Type B pancreatic cell (in vitro differentiated cells): Measurements from ENCODE around the gene ANO8. TPM values are rescaled to one million over a fixed set of nuclear protein-coding genes. Genes with fewer than 3 reads are reported as not detected.

Experiments
- DNase-seq: peaks from one replicate; pipeline ENCODE4 v3.0.0; 2021; ENCODE audit warnings: mixed read lengths; ENCODE audit not compliant: unreplicated experiment; ENCODE audit errors: extremely low spot score
- H3K27ac Mint-ChIP-seq: 2 replicates; pipeline ENCODE4 v1.8.0; 2021; ENCODE audit warnings: mild to moderate bottlenecking, mixed read lengths
- H3K27me3 Mint-ChIP-seq: 2 replicates; pipeline ENCODE4 v1.8.0; 2021; ENCODE audit warnings: mixed read lengths
- H3K36me3 Mint-ChIP-seq: 2 replicates; pipeline ENCODE4 v1.8.0; 2021; ENCODE audit warnings: mixed read lengths
- H3K4me1 Mint-ChIP-seq: one replicate; pipeline ENCODE4 v1.8.0; 2021; ENCODE audit warnings: mixed read lengths; ENCODE audit not compliant: unreplicated experiment
- H3K4me3 Mint-ChIP-seq: 2 replicates; pipeline ENCODE4 v1.8.0; 2021; ENCODE audit warnings: mild to moderate bottlenecking, mixed read lengths
- H3K9me3 Mint-ChIP-seq: 2 replicates; pipeline ENCODE4 v1.8.0; 2021; ENCODE audit warnings: mixed read lengths
- total RNA-seq: library from RNA; stranded (reverse); gene quantifications from 2 replicates; pipeline ENCODE4 v1.2.1, GENCODE V29; 2021; ENCODE audit warnings: low replicate concordance
- TF ChIP-seq, protein P1 (sequence below): fragments of 200-600 bp; sonication (generic); conservative IDR thresholded peaks from 2 replicates; pipeline ENCODE4 v1.5.0; 2021; ENCODE audit warnings: antibody characterized with exemption, mild to moderate bottlenecking

The ANO8 gene
- total RNA-seq, 1 donor from 2014 or later: 38.4 TPM

DNA sequence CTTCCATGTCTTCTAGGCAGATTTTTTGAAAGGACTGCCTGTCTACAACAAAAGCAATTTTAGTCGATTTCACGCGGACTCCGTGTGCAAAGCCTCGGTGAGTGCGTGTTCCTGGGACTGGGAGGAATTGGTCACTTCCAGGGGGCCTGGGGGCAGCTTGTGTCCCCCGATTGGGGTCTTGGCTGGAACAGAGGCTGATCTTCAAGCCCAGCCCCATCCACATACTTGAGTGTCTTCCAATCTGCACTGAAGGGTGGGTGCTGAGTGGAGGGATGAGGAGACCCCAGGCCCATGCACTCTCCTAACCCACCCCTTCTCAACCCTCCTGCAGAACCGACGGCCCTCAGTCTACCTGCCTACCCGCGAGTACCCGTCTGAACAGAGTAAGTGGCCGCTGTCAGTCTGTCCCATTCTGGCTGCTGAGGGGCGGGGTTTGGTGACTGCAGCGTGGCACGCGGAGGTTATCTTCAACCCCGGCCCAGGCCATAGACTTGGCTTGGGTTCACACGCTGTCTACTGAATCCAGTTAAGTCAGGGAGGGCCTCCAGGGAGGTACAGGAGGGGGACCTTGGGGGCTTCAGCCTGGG is 20.6 kb downstream of the ANO8 start:
- Mint-ChIP-seq H3K4me1 (peaks cover 13% of the 10 kb centered on the region), H3K27me3 (no peaks in the 10 kb centered on the region), H3K27ac (no peak overlapping the region), H3K9me3 (no peaks in the 10 kb centered on the region), H3K36me3 (peaks cover 12% of the 10 kb centered on the region), H3K4me3 (no peak overlapping the region)
- TF ChIP-seq, protein P1, sequence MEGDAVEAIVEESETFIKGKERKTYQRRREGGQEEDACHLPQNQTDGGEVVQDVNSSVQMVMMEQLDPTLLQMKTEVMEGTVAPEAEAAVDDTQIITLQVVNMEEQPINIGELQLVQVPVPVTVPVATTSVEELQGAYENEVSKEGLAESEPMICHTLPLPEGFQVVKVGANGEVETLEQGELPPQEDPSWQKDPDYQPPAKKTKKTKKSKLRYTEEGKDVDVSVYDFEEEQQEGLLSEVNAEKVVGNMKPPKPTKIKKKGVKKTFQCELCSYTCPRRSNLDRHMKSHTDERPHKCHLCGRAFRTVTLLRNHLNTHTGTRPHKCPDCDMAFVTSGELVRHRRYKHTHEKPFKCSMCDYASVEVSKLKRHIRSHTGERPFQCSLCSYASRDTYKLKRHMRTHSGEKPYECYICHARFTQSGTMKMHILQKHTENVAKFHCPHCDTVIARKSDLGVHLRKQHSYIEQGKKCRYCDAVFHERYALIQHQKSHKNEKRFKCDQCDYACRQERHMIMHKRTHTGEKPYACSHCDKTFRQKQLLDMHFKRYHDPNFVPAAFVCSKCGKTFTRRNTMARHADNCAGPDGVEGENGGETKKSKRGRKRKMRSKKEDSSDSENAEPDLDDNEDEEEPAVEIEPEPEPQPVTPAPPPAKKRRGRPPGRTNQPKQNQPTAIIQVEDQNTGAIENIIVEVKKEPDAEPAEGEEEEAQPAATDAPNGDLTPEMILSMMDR: no peak
- peak; percentile 69 for DNase-seq

DNA sequence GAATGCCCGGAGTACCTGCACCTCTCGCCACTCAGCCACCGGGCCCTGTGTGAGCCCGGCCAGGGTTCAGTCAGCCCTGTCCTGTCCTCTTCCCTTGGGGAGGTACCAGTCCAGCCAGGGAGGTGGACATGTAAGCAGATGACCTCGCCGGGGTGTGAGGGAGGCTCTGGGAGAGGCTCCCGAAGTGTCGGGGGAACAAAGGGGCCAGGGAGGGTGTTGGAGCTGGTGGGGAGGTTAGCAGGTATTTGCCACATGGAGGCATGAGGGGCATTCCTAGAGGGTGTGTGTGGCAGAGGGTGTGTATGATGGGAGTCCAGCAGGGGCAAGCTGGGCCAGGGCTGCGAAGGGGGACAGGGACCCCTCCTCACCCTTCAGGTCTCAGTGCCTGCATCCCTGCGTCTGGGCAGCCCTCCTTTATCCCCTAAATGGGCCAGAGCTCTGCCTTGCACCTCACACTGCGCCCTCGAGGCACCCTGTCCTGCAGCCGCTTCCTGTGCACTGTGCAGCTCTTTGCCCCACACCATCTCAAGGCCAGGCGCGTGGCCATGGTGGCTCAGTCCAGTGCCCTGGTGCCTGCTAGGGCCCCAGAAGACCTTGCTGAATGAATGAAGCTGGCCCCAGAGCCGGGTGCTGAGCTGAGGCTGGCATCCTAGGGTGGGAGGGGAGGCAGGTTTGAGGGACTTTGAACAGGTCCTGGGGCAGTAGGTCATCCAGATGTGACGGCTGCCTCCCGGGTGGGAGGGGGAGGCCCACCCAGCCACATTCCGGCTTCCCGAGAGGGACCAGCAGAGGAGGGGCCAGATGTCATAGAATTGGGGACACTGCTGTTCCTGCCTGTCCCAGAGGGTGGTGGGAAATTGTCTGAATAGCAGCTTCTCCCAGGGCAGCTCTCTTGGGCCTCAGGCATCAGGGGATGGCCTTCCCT is 22.2 kb downstream of the ANO8 start:
- peak overlapping the region; percentile 95 for H3K27ac Mint-ChIP-seq
- no peaks in the 10 kb centered on the region for H3K9me3 Mint-ChIP-seq
- H3K4me1 Mint-ChIP-seq: peaks cover 23% of the 10 kb centered on the region
- no peaks in the 10 kb centered on the region for H3K27me3 Mint-ChIP-seq
- TF ChIP-seq, protein P1: no peak
- H3K36me3 Mint-ChIP-seq: peaks cover 13% of the 10 kb centered on the region
- no peak for DNase-seq
- H3K4me3 Mint-ChIP-seq: peak overlapping the region; percentile 85

DNA sequence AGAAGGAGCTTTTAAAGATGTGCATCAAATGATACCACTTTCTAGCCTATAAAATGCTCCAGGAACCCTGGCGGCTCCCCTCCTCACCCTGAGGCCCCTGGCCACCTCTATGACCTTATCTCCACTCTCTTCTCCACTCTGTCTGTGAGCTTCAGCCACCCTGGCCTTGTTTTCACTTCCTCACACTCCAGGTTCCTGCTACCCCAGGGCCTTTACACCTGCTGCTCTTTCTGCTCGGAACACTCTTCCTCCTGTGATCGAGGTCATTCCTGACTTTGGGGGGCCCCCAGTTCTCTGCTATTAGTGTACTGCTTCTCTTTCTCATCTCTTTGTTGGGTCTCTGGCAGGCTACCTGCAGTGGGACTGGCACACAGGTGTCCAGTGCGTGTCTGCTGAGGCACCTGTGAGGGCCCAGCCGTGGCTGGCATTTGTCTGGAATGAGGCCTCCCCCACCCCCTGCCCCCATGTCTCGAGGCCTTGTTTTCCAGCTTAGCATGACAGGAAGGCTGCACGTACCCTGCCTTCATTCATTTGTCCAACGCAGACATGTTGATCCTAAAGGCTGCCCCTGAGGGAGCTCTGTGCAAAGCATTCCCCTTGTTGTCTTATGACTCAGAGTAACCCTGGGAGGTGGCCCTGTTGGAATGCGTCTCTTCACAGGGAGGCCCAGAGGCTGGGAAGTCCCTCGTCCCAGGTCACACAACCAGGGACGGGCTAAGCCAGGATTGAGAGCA is 23.0 kb downstream of the ANO8 start:
- TF ChIP-seq, protein P1: no peak

DNA sequence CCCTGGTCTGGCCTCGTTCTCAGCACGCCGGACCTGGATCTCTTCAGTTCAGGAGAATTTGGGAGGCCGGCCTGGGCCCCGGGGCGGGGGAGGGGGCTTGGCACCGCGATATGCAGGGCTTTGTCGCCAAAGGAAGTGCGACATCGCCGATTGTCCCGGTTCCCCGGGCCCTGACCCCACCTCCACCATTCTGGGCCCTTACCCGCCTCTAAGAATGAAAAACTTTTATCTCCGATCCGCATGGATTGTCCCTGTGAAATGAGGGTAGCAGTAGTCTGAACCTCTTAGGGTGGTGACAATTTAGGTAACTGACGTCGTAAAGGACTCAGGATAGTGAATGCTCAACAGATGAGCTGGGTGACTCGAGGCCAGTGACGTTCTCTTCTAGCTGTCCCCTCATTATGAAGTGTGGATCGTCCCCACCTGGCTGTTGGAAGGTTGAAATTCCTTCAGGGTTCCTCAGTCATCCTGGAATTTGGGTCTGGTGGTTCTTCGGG is 24.6 kb downstream of the ANO8 start:
- Mint-ChIP-seq H3K9me3 (no peaks in the 10 kb centered on the region), H3K27ac (peak overlapping the region; percentile 96), H3K27me3 (no peaks in the 10 kb centered on the region), H3K36me3 (peaks cover 7% of the 10 kb centered on the region), H3K4me3 (peak overlapping the region; percentile 99), H3K4me1 (peaks cover 24% of the 10 kb centered on the region)
- no peak for DNase-seq
- TF ChIP-seq, protein P1: no peak

More for the DNA sequence above, 23.0 kb downstream of the ANO8 start:
- no peak for DNase-seq
- no peaks in the 10 kb centered on the region for H3K9me3 Mint-ChIP-seq
- H3K27me3 Mint-ChIP-seq: no peaks in the 10 kb centered on the region
- H3K36me3 Mint-ChIP-seq: peaks cover 13% of the 10 kb centered on the region
- peak overlapping the region; percentile 85 for H3K4me3 Mint-ChIP-seq
- peaks cover 23% of the 10 kb centered on the region for H3K4me1 Mint-ChIP-seq
- peak overlapping the region; percentile 95 for H3K27ac Mint-ChIP-seq

DNA sequence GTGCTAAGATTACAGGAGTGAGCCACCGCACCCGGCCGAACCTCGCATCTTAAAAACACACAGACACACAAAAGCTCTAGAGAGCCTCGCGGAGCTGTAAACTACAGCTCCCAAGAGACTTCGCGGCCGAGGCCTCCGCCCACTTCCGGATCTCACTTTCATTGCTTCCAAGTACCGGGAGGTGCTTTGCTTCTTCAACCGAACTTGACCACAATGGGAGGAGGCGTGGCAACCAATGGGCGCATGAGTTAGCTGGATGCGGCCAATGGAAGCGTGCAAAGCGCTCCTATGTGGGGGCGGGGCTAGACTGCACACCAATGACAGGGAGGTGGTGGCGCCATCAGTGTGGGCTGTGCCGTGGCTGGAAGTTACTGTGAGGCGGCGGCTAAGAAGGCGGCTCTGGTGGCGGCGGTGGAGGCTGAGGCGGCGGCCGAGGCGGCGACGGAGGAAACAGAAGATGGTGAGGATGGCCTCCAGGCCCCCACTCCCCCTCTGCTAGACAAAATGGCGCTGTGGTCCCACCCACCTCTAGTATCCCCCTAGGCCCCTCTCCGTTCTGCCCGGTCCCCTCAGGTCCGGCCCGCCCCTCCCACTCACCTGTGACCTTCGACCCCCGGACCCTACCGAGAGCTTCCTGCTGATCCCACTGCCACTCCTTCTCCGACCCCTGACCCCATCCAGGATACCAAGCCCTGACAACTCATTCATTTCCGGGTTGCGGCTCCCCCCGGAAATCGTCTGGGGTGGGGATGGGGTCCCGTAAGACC is 25.3 kb downstream of the ANO8 start, which contains the start of gene DDA1:
Gene DDA1 (plus strand): TSS at position 366 of the 767 bp plus-strand sequence. CDS start 92 bp downstream, at position 458.
- H3K27me3 Mint-ChIP-seq: no peaks in the 10 kb centered on the region
- H3K36me3 Mint-ChIP-seq: peaks cover 7% of the 10 kb centered on the region
- peaks cover 28% of the 10 kb centered on the region for H3K4me1 Mint-ChIP-seq
- peak; percentile 97 for DNase-seq
- peak within 1 kb of the TSS; percentile 99 for H3K4me3 Mint-ChIP-seq
- TF ChIP-seq, protein P1: no peak
- no peaks in the 10 kb centered on the region for H3K9me3 Mint-ChIP-seq
- H3K27ac Mint-ChIP-seq: peak within 1 kb of the TSS; percentile 96
